Renal cortical epithelial cell (primary cell): ENCODE results near the gene FSTL1. TPM values are rescaled to one million over a fixed set of nuclear protein-coding genes. Genes with fewer than 3 reads are reported as not detected.

ENCODE experiments used
- DNase-seq: peaks from one replicate; pipeline ENCODE4 v3.0.0-alpha.2; 2011; ENCODE audit warnings: low read depth
- total RNA-seq: library from RNA; depleted of rRNA; stranded (reverse); fragments of >200 nt; gene quantifications from 2 replicates; pipeline ENCODE4 v1.2.3, GENCODE V29; 2014

FSTL1 gene, protein sequence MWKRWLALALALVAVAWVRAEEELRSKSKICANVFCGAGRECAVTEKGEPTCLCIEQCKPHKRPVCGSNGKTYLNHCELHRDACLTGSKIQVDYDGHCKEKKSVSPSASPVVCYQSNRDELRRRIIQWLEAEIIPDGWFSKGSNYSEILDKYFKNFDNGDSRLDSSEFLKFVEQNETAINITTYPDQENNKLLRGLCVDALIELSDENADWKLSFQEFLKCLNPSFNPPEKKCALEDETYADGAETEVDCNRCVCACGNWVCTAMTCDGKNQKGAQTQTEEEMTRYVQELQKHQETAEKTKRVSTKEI
- 740 and 1,387 TPM in 2 replicates for total RNA-seq

DNA sequence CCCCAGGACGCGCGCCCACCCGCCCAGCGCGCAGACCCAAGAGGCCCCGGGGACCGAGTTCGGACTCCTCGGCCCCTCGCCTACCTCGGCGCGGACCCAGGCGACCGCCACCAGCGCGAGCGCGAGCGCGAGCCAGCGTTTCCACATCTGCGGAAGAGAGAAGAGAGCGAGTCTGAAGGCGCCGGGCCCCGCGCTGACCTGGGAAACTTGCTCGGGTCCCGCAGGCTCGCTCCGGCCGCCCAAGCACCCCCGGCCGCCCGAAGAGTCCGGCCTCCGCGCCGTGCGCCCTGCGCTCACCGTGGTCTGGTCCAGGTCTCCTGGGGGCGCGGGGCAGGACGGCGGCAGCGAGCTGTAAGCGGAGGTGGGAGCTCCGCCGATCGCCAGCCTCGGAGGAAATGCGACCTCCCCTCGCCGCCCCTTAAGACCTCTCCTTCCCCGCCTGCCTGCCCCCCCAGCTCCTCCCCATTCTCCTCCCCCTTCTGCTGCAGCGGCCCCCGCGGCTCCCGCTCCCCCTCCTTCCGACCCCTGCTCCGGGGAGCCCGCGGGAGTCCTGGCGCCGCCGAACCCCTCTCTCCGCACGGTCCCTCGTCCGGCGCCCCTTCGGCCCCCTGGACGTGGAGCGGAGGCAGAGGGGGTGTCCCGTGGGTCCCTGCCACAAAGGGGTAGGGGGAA is at the start of gene FSTL1:
FSTL1 (minus strand) TSS at position 393 of the 672 bp plus-strand sequence; CDS start at position 147, 246 bp downstream.
- DNase-seq: no peak

DNA sequence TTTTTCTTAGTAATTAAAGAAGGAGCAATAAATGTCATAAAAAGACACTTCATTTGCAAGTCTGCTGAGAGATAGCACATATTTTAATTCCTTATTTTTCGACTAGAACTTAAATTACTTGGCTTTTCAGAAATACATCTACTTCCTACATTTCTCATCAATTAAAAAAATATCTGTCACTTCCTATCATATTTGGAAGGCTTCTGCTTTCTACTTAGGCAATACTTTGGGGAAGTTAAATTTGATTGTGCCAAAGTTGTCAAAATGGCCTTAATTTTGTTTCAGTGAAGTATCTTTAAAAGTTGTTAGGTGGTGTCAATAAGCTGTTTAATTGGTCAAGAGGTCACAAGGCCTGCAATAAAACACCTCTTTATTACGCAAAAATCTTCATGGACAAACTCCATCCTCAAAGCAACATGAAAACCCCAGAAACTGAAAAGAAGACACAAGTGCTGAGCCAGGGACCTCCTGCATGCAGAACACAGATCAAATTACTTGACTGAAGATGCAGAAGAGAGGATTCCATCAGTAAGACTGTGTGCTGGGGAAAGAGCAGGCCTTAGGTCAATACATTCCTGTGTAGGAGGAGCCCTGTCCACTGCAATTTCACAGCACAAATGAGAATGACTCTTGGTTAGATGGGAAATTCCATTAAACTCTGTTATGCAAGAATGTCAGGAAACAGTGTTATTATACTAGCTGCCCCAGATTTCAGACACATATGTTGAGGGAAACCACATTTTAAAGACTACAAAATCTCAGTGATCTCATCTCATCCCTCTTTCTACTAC is 48.0 kb upstream of the FSTL1 start:
- DNase-seq: peak; percentile 91

DNA sequence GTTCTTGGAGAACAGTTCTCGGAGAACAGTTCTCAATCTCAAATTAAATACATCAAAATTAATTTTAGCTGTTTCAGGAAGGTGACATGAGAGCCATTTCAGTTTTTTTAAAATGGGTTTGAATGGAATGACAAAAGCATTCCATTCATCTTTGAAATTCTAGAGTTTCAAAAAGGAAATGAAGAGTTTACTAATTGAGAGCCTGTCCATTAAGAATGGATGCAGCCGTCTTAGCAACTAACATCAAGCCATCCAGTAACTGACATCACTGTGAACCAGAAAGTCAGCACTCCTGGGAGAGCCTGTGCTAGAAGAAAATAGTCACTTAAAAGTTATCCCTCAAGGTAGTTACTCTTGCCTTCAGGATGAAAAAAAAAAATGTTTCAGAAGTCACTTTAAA is 47.0 kb upstream of the FSTL1 start:
- peak; percentile 9 for DNase-seq

DNA sequence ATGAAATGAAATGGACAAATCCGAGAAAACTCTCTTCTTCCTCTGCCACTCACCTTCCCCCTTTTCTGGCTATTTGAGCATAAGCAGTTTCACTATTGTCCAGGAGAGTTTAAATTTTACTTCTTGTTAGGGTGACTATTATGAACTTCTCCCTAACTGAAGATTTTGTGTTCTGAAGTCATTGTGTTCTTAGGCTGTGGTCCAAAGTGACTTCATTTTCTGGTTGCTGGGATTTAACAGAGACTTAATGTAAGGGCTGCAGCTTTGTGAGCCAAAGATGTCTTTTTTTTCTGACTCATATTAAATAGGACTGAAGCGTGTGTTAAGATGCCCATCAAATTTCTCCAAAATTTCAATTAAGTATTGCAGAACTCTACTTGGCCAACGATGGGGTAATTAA is 46.5 kb upstream of the FSTL1 start:
- peak; percentile 87 for DNase-seq

DNA sequence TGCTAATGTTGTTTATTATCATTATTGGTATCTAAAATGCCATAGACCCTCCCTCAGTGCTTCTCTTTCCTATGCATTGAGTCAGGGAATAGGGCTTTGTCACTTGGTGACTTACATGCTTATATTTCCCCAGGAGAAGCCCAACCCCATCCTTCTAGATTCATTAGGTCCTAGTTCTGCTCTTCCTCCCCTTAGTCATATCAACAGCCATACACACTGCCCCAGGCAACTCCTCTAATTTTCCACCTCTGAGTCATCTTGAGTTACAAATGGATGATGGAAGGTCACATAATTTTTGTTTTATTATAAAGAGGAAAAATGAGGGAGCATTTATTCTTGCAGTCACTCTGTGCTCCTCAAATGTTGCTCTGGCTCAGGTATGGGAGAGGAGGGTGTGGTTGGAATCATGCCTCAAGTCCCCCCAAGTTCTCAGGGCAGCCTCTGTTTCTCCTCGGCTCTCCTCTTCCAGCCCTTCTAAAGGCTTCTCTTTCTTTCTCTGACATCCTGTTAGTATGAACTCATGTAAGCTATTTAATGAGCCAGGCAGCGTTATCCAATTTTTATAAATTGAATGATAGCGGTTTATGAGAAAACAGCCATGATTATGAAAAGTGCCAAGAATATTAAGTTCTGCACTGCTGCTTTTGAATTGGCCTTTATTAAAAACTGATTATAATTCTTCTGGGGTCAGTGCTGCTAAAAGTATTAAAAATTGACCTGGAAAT is 45.6 kb upstream of the FSTL1 start:
- DNase-seq: peak; percentile 61

DNA sequence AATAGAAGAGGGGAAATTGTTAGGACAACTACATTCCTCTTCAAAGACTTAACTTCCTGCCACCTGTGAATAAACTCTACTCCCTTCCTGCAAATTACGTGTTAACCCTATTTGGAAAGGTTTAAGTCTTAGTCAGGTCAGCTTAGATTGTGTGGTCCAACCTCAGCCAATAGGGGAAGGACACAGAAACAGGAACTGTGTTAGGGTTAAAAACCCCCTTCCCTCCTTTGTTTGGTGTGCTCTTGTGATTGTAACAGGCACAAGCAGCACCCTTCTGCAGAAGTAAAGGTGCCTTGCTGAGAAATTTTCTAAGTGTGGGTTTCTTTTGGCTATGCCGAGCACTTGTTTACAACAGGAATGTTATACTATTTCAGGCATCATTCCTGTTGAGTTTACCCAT is 45.0 kb upstream of the FSTL1 start:
- no peak for DNase-seq

DNA sequence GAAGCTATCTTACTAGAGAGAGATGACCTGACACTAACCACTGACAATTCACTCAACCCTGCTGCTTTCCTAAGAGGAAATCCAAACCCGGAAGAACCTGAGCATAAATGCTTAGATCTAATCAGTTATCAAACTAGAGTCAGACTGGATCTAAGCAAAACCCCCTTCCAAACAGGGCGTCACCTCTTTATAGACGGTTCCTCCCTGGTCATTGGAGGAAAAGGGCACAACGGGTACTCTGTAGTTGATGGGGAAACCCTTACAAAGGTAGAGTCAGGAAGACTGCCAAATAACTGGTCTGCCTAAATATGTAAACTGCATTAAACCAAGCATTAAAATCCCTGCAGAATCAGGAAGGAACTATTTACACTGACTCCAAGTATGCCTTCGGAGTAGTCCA is 41.3 kb upstream of the FSTL1 start:
- no peak for DNase-seq

DNA sequence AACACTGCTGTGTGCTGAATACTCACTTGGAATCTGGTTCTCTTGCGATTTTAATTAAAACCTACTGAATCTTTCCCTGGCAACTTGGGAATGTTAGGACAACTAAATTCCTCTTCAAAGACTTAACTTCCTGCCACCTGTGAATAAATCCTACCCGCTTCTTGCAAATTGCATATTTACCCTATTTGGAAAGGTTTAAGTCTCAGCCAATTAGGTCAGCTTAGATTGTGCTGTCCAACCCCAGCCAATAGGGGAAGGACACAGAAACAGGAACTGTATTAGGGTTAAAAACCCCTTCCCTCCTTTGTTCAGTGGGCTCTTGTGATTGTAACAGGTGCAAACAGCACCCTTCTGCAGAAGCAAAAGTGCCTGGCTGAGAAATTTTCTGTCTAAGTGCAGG is 38.6 kb upstream of the FSTL1 start:
- DNase-seq: no peak

DNA sequence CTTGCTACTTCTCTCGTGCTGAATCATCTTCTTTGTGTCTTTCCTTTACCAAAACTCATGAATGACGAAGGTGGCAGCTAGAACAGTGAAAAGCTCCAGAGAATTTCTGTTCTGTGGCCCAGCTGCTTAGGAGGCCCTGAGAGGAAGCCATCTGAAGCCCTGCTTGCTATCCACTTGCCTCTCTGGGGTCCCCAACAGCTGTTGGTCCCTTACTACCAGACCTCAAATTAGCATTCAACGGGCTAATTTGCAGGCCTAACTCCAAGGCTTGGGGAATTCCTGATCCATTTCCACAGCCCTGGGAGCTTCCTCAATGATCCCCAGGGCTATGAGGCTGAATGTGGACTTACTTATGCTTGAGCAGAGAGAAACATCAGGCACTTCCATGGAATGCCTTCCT is 37.5 kb upstream of the FSTL1 start:
- DNase-seq: no peak

DNA sequence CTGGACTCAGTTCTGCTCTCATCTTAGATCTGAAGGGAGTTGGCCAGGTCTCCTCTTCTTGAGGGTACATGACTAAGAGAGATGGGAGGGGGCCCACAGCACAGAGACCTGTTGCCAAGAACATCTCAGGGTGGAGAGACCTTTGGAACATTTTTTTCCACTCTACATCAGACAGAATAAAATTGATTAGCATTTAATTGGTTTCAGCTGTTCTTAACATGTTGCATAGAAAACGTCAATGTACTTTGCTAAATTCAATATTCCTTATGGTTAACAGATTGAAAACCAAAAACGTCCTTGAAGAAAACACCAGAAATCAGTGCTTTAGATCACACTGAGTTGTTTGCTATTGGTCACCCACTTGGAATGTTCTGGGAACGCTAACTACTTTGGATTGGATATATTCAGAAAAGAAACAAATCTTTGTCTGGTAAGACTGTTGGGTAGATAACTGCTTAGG is 36.4 kb upstream of the FSTL1 start:
- DNase-seq: no peak

DNA sequence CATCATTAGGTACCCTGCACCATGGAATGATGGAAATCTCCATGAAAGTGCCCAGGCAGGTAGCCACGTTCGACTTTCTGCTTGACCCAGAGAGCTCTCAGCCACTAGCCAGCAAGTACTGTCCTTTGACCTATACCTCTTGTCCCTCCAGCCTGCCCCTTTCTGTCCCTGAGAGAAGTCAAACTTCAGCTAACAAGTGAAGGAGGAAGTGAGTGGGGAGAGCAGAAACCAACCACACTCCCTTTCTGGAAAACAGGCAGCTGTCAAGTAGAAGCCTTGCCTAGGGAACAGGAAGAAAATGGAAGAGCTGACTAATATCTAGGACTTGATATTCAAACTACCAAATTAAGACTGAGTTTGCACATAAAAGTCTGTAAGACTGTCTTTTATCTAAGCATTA is 30.3 kb upstream of the FSTL1 start:
- no peak for DNase-seq

DNA sequence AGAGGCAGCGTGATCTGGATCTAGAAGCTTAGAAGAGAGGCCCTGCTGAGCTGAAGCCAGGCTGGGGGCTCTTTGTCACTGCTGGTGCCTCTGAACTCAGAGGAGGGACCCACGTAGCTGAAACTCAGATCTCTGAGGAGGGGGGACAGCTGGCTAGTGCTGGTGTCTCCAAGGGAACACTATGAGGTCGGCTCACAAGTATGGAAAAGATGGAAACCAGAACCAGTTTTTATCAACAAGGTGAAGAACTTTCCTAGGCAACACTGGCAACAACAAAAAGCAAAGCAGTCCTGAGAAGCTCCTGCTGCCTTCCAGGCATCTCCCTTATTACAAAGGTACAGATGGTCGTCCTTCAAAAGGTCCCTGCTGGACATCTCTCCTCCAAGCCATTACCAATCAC is 27.0 kb upstream of the FSTL1 start:
- no peak for DNase-seq

DNA sequence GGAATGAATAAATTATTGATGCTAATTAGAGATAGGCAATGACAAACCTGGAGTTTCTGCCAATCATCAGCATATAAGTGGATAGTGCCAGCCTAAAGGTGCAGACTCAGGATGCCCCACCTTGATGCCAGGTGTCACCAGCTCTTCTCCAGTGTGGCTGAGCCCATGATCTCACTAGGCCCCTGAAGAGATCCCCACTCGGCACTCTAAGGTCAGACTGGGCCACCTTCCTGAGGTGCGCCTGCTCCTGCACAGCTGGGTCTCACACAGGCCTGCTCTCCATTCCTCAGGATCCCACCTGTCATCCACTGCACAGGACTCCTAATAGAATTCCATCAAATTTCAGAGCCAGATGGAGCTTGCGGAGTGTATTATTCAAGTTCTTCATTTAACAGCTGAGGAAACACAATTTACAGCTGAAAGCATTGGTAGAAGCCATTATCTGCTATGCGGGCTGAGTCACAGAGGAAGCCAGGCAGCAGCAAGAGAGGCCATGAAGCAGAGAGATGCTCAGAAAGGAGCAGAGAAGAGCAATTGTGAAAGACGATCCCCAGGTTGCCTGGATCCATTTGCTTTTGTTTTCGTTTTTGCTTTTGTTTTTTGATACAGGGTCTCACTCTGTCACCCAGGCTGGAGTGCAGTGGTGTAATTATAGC is 25.1 kb upstream of the FSTL1 start:
- no peak for DNase-seq

DNA sequence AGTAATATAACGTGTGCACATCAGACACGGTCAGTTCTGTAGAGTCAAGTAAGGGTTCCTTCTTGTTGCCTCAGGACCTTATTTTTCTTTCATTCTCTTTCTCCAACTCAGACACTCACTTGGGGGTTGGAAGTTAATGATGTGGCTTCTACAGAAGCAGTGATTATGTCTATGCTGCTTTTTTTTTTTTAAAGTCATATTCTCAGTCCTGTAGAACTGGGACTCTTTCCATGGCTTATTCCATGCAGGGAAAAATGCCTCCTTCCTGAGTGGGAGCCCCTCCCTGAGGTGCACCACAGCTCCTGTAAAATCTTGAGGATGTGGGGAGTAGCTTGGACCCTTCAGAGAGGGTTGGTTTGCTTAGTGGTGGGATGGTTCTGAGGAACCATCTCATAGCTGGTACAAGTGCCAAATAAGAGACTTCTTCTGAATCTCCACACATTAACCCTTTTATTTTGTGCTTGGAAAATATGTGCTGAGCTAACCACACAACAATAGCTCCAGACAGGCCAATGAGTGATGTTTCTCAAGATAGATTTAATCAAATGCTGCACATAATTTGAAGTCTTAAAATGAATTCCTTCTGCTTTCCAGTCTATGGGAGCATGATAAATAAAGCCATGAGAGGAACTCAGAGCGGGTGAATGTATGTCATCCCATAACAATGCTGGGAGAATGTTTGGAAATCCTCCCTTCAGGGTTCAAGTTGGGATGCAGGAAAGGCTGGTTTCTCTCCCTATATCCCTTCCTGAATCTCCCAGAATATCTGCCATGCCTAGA is 23.3 kb upstream of the FSTL1 start:
- no peak for DNase-seq

DNA sequence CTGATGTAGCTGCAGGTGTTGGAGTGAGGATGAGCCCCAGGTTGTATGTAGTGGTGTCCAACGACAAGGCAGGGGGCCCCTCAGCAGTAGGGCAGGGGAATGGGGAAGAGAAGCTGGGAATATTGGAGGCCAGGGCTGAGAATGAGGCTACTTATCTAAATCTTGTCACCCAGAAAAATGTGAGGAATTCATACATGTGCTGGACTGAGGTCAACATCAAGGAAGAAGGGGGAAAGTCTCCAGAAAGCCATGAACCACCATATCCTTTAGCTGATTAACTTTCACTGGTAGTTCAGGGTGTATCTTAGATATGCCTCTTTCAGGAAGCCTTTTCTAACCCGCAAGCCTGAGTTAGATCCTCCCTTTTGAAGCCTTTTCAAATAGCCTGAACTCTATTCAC is 22.6 kb upstream of the FSTL1 start:
- no peak for DNase-seq

DNA sequence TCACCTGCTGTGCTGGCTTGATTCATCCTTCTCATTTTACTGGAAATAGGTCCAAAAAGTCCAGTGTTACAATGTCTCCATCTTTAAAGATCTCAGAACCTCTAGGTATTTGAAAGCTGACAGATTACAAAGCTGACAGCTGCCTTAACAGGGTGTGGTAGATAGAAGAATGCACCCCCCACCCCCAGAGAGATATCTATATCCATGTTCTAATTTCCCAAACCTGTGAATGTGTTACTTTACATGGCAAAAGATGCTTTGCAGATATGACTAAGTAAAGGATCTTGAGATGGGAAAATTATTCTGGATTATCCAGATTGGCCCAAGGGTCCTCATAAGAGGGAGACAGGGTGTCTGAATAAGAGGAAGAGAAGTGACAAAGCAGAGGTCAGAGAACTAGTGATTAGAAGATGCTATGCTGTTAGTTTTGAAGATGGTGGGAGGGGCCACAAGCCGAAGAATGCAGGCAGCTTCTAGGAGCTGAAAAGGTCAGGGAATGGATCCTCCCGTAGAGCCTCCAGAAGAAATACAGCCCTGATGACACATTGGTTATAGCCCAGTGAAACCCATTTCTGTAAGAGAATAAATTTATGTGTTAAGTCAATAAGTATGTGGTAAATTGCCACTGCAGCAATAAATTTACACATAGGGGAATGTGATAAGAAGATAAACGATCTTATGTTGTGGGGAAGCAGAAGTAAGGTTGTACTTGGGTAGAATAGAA is 21.5 kb upstream of the FSTL1 start:
- DNase-seq: no peak

DNA sequence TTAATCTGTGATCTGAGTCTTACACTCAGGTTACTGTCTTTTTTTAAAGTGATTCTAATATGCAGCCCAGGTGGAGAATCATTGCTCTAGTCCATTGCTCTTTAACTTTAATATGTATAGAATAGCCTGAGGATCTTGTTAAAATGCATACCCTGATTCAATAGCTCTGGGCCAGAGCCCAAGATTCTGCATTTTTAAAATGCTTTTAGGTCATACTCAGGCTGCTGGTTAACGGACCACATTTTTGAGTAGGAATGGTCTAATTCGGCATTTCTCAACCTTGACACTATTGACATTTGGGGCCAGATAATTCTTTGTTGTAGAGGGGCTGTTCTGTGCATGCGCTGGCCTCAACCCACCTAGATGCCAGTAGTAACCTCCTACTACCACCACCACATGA is 20.9 kb upstream of the FSTL1 start:
- DNase-seq: no peak

DNA sequence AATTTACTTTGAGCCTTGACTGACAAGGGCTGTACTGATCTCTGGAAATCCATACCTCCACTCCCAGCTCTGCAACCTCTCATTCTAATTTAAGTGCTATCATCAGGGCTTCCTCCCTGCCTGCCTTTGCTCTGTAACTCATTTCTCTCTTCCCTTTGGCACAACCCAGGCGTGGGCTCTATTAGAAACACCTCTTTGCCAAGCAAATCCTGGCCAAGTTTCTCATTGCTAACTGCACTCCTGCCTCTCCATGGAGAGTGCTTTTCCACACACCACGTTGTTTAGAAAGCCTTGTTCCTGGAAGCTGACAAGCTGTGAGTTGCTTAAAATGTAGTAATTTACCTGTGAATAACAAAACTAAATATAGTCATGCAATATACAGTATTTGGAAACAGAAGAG is 20.1 kb upstream of the FSTL1 start:
- no peak for DNase-seq

DNA sequence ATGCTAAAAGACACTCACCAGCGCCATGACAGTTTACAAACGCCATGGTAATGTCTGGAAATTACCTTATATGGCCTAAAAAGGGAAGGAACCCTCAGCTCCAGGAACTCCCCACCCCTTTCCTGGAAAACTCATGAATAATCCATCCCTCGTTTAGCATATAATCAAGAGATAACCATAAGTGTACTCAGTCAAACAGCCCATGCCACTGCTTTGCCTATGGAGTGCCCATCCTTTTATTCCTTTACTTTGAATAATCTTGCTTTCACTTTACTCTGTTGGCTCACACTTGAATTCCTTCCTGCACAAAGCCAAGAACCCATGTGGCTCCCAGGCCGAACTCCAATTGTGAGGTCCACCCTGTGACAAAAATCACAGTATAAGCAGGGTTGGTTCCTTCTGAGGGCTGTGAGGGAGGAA is 19.1 kb upstream of the FSTL1 start:
- no peak for DNase-seq

DNA sequence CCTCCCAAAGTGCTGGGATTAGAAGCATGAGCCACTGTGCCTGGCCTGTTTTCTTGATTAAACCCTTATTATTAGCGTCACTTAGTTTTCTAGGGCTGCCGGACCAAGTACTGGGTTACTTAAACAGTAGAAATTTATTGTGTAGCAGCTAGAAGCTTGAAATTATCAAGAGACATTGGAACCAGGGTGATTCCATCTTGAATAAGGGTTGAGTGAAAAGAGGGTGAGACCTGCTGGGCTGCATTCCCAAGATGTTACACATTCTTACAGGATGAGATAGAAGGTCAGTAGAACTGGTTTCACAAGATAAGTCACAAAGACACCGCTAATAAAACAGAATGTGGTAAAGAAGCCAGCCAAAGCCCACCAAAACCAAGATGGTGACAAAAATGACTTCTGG is 18.6 kb upstream of the FSTL1 start:
- peak; percentile 61 for DNase-seq
